ENCODE data around the gene BAIAP2. TPM values are rescaled to one million over a fixed set of nuclear protein-coding genes. Genes with fewer than 3 reads are reported as not detected.

BAIAP2 gene
- total RNA-seq, 1 donor from 2014 or later = 113 TPM

DNA sequence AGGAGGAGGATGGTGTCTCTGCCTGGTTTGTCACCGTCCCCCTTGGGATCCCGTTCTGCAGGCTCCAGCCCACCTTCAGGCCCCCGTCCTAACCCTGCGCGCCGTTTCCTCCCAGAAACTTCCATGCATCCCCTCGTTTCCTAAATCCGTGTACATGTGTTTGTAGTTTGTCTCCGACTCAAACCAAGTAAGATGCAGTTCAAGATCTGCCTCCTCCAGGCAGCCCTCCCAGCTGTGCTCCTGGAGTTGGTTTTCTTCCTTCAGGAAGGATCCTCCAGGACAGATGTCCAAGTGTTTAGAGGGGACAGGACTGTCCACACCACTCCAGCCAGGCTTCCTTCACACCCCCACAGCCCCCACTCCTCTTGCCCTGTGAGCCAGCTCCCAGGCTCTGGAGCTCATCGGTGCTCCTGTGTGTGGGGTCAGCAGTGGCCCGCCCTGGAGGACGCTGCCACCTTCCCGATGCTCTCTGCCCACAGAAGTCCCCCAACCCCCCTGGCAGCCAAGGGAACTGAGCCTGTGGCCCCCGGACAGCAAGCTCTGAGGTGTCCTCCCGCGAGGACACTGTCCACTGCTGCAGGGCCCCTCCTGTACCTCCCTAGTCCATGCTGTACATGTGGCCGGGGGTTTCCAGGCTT lies 11.3 kb downstream of the BAIAP2 start:
- H3K4me3 ChIP-seq = no peak overlapping the region

DNA sequence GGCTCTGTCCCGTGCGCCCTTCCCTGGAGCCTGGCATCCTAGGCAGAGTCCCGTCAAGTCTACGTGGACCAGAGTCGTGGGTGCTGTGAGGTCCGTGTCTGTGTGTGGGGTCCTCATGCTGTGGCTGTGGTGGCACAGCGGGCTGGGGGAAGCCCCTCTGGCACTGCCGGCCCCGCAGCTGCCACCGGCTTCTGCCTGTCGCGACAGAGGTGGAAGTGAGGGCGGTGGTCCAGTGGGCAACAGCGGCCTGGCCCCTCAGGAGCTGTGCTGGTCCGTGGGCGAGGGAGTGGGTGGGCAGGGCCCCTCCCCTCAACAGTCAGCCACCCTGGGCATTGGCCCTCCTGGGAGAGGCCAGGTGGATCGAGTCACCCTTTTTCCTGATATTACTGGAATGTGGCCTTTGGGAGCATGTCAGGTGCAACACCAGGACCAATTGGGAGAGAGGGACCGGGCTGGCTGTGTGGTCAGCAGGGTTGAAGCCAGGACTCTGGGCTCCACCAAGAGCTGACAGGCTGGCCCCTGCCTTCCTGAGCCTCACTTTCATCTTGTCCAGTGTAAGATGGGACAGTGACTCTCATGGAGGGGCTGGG lies 11.9 kb downstream of the BAIAP2 start:
- Histone ChIP-seq H3K27me3 (no peaks in the 10 kb centered on the region), H3K27ac (peak overlapping the region; percentile 7), H3K4me3 (no peak overlapping the region), H3K9me3 (no peaks in the 10 kb centered on the region), H3K36me3 (no peaks in the 10 kb centered on the region), H3K4me1 (peaks cover 83% of the 10 kb centered on the region)
- no peak for TF ChIP-seq POLR2AphosphoS5 (IDR thresholded peaks at IDR 0.05; ENCODE audit: insufficient read depth in 1 of 2, low read depth in 1 of 2)
- no peak for TF ChIP-seq POLR2A (IDR thresholded peaks at IDR 0.05)
- TF ChIP-seq, protein P1, sequence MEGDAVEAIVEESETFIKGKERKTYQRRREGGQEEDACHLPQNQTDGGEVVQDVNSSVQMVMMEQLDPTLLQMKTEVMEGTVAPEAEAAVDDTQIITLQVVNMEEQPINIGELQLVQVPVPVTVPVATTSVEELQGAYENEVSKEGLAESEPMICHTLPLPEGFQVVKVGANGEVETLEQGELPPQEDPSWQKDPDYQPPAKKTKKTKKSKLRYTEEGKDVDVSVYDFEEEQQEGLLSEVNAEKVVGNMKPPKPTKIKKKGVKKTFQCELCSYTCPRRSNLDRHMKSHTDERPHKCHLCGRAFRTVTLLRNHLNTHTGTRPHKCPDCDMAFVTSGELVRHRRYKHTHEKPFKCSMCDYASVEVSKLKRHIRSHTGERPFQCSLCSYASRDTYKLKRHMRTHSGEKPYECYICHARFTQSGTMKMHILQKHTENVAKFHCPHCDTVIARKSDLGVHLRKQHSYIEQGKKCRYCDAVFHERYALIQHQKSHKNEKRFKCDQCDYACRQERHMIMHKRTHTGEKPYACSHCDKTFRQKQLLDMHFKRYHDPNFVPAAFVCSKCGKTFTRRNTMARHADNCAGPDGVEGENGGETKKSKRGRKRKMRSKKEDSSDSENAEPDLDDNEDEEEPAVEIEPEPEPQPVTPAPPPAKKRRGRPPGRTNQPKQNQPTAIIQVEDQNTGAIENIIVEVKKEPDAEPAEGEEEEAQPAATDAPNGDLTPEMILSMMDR (IDR thresholded peaks at IDR 0.05) = no peak
- DNase-seq (ENCODE audit: extremely low spot score in 2 of 2) = no peak
- intact Hi-C loops (cut with DNase I) = loop anchor here (5.0 kb wide), 1 partner anchor 40 kb away; no protein-coding TSS in a partner anchor

More for the DNA sequence above, 11.3 kb downstream of the BAIAP2 start:
- peaks cover 82% of the 10 kb centered on the region for H3K4me1 ChIP-seq
- no peaks in the 10 kb centered on the region for H3K27me3 ChIP-seq
- peak overlapping the region; percentile 7 for H3K27ac ChIP-seq
- no peaks in the 10 kb centered on the region for H3K9me3 ChIP-seq
- intact Hi-C loops (cut with DNase I) = loop anchor here (5.0 kb wide), 1 partner anchor 41 kb away; no protein-coding TSS in a partner anchor
- no peak for TF ChIP-seq POLR2AphosphoS5 (IDR thresholded peaks at IDR 0.05; ENCODE audit: insufficient read depth in 1 of 2, low read depth in 1 of 2)
- TF ChIP-seq, protein P1 (IDR thresholded peaks at IDR 0.05) = no peak
- no peaks in the 10 kb centered on the region for H3K36me3 ChIP-seq
- DNase-seq (ENCODE audit: extremely low spot score in 2 of 2) = no peak

DNA sequence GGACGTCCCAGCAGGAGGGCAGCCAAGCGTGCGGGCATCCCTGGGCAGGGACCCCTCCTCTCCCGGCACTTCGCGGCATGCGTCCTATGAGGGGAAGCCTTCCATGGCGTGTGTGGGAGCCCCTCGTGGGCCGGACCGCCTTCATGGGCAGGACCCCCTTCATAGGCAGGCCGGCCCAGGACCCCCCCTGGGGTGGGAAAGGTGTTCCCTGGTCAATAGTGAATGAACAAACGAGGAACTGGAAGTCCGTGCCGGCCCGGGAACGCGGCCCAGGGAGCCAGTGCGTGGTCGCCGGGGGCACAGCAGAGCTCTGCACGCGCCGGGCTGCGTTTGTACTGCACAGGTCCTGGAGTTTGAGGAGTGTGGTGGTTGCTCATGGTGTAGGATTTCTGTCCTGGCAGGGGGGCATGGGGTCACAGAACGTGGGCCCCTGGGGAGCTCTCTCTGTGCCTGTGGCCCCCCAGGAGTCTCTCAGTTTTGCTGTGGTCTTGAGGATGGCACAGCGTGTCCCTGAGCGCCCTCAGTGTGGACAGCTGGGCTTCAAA lies 13.9 kb downstream of the BAIAP2 start:
- Histone ChIP-seq H3K4me3 (no peak overlapping the region), H3K27ac (no peak overlapping the region), H3K27me3 (no peaks in the 10 kb centered on the region), H3K36me3 (no peaks in the 10 kb centered on the region), H3K9me3 (no peaks in the 10 kb centered on the region), H3K4me1 (peaks cover 81% of the 10 kb centered on the region)
- intact Hi-C loops (cut with DNase I) = loop anchor here (5.0 kb wide), 1 partner anchor 38 kb away; no protein-coding TSS in a partner anchor
- TF ChIP-seq, protein P1 (IDR thresholded peaks at IDR 0.05) = no peak
- TF ChIP-seq POLR2A (IDR thresholded peaks at IDR 0.05) (no peak), POLR2AphosphoS5 (IDR thresholded peaks at IDR 0.05; ENCODE audit: insufficient read depth in 1 of 2, low read depth in 1 of 2) (no peak)
- no peak for DNase-seq (ENCODE audit: extremely low spot score in 2 of 2)

DNA sequence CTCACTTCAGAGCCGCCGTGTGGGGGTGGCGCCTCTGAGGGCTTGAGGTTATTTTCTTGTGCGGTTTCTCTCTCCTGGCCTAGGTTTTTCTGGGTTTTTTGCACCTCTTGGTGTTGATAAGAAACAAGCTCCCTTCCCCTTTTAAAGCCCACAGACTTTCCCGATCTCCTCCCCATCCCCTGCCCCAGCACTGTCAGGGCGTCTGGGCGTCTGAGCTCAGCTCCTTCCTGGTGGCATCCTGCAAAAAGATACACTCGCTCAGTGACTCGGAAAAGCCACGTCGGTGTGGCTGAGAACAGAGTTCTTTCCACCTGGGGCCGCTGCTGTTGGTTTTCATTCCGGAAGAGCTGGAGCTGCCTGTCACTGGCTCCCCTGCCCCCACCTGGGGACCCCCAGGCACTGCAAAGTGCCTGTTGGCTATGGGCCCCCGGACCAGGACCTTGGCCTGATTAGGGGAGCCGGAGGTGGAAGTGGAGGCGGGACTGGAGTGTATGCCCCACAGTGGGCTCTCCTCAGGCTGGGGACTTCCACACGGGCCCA lies 14.5 kb downstream of the BAIAP2 start:
- TF ChIP-seq, protein P1 (IDR thresholded peaks at IDR 0.05) = no peak
- TF ChIP-seq POLR2A (IDR thresholded peaks at IDR 0.05) (no peak), POLR2AphosphoS5 (IDR thresholded peaks at IDR 0.05; ENCODE audit: insufficient read depth in 1 of 2, low read depth in 1 of 2) (no peak)
- H3K4me3 ChIP-seq = no peak overlapping the region
- intact Hi-C loops (cut with DNase I) = loop anchor here (5.0 kb wide), 1 partner anchor 38 kb away; no protein-coding TSS in a partner anchor

More for the DNA sequence above, 14.5 kb downstream of the BAIAP2 start:
- H3K27ac ChIP-seq = peak overlapping the region; percentile 60
- no peaks in the 10 kb centered on the region for H3K9me3 ChIP-seq
- no peaks in the 10 kb centered on the region for H3K27me3 ChIP-seq
- no peak for DNase-seq (ENCODE audit: extremely low spot score in 2 of 2)
- H3K4me1 ChIP-seq = peaks cover 76% of the 10 kb centered on the region
- no peaks in the 10 kb centered on the region for H3K36me3 ChIP-seq
